Measurements from ENCODE around the gene STPG4.
"Not testable (repeated sequence)": the region's sequence is repeated elsewhere in the genome, so short reads cannot be mapped to it uniquely, and the experiment has no call there.

STPG4 gene

DNA sequence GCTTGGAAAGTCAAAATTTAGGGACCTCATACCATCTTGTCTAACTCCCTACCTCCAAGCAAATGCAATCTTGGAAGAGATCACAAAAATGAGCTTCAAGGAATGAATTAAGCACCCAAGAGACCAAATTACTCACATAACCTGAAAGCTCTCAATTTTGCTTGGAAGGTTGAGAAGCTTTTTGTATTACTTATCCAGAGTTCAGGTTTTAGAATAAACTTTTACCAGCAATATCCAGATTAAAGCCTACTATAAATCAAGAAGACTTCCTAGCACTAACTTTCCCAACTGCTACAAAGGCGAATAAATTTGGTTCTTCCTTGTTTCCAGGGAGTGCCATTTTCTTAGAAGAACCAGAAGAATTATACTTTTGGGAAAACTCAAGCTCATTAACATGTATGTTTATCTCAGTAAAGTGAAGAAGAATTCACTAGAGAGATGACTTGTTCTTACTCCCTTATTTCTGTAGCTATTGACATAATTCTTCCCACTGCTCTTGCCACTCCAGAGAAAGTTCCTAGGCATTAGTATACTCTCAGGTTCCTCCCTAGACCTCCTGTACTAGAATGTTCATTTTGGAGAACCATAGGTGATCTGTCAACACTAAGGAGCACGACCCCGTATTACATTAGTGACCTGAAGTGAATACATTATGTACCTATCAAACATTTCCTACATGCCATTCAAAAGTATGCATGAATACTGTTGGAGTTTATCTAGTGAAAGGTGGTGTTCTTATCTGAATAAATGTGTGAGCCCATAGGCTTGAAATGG, 18.0 kb upstream of the STPG4 start:
- DNase-seq, result no peak

- peak in 1 of 5 experiments; percentile 9 for DNase-seq
Measured at GRCh38 chr2:47172156-47172921, 17.2 kb upstream of the STPG4 start.

DNA sequence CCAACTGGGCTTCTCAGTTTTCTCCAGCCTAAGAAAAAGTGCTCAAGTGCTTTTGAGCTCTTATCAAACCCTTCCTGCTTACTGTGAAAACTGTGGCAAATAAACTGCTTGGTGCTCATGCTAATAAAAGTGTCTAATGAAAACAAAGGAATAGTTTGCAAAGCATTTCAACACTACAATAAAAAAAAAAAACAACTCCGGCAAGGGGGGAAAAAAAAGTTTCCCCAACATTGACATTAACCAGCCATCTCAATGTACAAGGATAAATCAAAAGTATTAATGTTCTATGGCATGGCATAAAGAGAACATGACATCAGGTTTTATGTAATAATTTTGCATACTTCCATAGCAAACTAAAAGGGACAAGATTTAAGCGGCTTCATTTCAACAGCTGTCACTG, 14.7 kb upstream of the STPG4 start:
- DNase-seq, result no peak

GRCh38 chr2:47168895-47169294, 13.8 kb upstream of the STPG4 start:
- DNase-seq, result not testable (repeated sequence)

- no peak for DNase-seq
Measured at GRCh38 chr2:47167149-47167548, 12.0 kb upstream of the STPG4 start.

GRCh38 chr2:47165001-47165555, 10.0 kb upstream of the STPG4 start:
- no peak for DNase-seq

GRCh38 chr2:47162780-47163179, 7.7 kb upstream of the STPG4 start:
- DNase-seq, result no peak

GRCh38 chr2:47161475-47161874, 6.4 kb upstream of the STPG4 start:
- no peak for DNase-seq

DNA sequence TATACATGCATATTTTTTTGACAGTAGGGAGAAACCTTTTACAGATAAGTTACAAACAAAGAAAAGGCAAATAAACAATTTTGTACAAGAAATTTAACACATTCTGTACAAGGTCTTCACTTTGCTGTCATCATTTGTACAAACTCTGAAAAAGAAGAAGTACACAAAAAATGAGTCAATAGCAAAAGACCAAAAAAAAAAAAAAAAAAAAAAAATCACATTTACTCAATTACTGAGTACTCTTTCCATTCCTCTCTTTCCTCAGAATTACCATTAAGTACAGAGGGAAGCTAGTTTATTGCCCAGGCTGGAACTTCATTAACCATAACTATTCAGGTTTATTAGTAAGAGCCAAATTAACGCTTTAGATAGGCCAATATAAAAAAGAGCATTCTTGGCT, 5.6 kb upstream of the STPG4 start:
- DNase-seq, result no peak

GRCh38 chr2:47160211-47160610, 5.1 kb upstream of the STPG4 start:
- DNase-seq, result no peak

DNA sequence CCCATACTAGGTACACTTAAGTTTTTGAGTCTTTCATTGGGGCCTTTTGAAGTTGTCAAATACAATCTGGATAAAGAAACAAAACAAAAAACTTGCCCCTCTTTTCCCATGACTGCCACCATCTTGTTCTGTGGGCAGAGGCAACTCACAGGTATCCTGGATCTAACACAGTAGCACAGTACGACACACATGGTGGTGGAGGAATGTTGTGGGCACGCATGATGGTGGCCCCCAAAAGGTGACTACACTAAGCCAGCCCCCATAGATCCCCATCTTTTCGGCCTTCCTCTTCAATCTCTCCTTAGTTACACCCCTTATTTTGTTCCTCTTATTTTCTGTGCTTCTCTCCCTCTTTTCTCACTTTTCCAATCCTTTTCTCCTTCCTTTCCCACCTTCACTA, 4.5 kb upstream of the STPG4 start:
- DNase-seq, result no peak

- DNase-seq, result no peak
Measured at GRCh38 chr2:47158576-47158975, 3.5 kb upstream of the STPG4 start.

DNA sequence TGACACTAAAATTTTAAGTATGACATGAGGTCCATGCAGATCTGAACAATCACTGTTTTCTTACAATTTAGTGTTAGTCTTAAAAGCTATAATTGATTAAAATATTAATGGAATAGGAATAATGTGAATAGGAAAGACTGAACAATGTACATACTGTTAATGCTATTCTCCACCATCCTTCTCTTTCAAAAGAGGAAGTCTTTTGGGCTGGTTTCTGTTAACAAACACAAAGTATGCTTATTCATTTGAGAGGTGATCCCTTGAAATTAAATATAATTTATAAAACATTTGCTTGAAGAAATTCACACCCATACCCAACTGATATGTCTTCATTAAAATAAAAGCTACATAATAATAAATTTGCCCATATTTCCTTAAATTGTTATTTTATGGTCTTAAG, 2.3 kb downstream of the STPG4 start:
- no peak for DNase-seq

GRCh38 chr2:47150175-47150574, 4.9 kb downstream of the STPG4 start:
- DNase-seq, result no peak

- no peak for DNase-seq
Measured at GRCh38 chr2:47147021-47147420, 8.1 kb downstream of the STPG4 start.

GRCh38 chr2:47145466-47145865, 9.6 kb downstream of the STPG4 start:
- DNase-seq, result no peak

DNA sequence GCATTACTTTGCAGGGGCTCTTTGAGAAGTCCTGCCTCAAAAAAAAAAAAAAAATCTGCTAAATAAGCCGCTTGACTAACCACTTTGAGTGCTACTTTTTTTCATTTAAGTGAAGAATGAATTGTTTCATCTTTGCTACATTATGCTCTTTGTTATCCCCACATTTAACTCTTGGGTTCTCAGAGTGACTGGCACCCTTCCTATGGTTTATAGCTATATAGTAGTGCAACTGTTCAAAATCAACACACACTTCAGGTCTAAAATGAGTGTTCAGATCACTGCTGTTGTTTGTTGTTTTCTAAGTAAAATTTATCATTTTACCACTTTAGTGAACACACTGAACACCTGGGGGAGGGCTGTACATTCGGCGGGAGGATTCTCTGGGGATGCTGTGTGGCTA, 13.6 kb downstream of the STPG4 start:
- no peak for DNase-seq

DNA sequence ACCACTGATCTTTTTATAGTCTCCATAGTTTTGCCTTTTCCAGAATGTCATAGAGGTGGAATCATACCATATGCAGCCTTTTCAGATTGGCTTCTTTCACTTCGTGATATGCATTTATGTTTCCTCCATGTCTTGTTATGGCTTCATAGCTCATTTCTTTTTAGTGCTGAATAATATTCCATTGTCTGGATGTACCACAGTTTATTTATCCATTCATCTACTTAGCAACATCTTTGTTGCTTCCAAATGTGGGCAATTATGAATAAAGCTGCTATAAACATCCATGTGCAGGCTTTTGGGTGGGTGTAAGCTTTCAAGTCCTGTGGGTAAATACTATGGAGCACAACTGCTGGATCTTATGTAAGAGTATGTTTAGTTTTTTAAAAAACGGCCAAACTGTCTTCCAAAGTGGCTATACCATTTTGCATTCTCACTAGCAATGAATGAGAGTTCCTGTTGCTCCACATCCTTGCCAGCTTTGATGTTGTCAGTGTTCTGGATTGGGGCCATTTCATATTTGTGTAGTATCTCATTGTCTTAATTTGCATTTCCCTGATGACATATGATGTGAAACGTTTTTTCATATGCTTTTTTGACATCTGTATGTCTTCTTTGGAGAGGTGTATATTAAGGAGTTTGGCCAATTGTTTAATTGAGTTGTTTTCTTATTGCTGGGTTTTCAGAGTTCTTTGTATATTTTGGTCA, 20.6 kb downstream of the STPG4 start:
- DNase-seq, result no peak

GRCh38 chr2:47133046-47133445, 22.1 kb downstream of the STPG4 start:
- no peak for DNase-seq

DNA sequence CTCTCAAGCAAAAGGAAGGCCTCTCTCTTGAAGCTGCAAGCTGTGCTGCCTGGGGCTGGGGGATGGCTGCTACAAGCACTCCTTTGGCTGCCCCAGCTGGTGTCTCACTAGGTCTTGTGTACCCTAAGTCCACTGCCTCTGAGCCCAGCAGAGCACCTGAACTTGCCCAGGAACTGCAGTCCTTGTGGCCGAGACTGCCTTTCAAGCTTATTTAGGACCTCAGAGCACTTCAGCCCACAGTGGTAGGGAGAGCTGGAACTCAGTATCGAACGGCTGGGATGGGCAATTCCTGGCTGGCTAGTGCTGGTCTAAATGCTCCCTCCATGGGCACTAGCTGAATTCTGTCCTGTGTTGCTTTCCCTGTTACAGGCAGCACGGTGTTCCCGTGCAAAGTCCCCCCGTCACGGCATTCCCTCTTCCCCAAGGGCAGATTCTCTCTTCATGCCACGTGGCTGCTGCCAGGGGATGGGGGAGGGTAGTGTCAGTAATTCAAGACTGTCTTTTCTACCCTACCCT, 25.9 kb downstream of the STPG4 start:
- DNase-seq, result no peak

- DNase-seq, result no peak
Measured at GRCh38 chr2:47128705-47129104, 26.4 kb downstream of the STPG4 start.

DNA sequence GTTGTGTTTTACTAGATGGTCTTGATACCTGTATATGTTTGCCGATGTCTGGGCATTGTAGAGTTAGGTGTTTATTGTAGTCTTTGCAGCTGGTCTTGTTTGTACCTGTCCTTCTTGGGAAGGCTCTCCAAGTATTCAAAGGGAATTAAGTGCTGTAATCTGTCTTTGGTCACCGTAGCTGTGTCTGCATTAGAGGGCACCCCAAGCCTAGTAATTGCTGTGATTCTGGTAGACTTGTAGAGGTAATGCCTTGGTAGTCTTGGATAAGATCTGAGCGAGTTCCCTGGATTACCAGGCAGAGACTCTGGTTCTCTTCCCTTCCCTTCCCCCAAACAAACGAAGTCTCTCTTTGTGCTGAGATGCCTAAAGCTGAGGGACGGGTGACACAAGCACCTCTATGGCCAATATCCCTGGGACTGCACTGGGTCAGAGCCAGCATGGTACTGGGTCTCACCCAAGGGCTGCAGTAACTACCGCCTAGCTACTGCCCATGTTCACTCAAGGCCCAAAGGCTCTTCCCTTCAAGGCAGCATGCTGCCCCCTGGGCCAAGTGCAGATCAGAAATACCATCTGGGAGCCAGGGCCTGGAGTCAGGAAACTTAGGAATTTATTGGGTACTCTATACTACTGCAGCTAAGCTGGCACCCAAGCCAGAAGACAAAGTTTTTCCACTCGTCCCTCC, 27.1 kb downstream of the STPG4 start:
- no peak for DNase-seq

GRCh38 chr2:47126783-47127182, 28.3 kb downstream of the STPG4 start:
- no peak for DNase-seq
